Stimulated activated CD8-positive, alpha-beta memory T cell treated with anti-CD3 and anti-CD28 coated beads, Interleukin-15, amount 100 ng/mL, for 1 hour (primary cell): ENCODE results near the gene PCDH8.

ENCODE experiments used
- DNase-seq: peaks from one replicate; pipeline ENCODE4 v3.0.0-alpha.2; 2020; ENCODE audit warnings: low read depth

The PCDH8 gene, protein sequence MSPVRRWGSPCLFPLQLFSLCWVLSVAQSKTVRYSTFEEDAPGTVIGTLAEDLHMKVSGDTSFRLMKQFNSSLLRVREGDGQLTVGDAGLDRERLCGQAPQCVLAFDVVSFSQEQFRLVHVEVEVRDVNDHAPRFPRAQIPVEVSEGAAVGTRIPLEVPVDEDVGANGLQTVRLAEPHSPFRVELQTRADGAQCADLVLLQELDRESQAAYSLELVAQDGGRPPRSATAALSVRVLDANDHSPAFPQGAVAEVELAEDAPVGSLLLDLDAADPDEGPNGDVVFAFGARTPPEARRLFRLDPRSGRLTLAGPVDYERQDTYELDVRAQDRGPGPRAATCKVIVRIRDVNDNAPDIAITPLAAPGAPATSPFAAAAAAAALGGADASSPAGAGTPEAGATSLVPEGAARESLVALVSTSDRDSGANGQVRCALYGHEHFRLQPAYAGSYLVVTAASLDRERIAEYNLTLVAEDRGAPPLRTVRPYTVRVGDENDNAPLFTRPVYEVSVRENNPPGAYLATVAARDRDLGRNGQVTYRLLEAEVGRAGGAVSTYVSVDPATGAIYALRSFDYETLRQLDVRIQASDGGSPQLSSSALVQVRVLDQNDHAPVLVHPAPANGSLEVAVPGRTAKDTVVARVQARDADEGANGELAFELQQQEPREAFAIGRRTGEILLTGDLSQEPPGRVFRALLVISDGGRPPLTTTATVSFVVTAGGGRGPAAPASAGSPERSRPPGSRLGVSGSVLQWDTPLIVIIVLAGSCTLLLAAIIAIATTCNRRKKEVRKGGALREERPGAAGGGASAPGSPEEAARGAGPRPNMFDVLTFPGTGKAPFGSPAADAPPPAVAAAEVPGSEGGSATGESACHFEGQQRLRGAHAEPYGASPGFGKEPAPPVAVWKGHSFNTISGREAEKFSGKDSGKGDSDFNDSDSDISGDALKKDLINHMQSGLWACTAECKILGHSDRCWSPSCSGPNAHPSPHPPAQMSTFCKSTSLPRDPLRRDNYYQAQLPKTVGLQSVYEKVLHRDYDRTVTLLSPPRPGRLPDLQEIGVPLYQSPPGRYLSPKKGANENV

DNA sequence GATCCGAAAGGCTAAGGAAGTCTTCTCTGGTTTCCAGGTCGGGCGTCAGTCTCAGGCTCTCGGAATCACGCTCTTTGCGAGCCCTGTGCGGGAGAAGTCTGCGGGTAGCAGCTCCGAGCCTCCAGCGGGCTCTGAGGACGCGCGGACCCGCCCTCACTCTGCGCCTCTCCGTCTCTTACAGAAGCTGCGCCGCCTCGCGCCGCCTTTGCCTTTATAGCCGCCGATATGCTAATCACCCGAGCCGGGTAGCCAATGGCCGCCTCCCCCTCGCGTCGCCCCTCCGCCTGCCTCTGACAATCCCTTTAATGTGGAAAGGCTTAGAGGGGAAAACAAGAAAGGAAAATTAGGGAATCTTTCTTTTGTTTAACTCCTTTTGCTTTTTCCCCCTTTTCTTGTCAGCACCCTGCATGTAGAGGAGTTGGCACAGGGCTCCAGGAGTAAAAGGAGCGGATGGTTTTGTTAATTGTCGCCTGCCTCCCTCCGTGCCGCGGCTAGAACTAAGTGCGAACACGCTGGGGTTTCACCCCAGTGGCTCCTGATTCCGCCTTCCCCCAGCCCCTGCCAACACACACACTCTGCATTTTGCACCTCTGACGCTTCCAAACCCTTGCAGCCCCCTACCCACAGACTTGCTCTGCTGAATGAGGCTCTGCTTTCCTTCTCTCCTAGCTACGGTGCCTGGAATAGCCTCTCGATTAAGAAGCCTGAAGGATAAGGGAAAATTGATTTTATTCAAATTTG lies at the start of gene PCDH8:
PCDH8 (minus strand) TSS at position 186 of the 741 bp plus-strand sequence. CDS start 204 bp downstream, outside the sequence.
- no peak for DNase-seq

- DNase-seq: no peak
Measured at GRCh38 chr13:52896827-52897659, 48.6 kb upstream of the PCDH8 start.

- DNase-seq: no peak
Measured at GRCh38 chr13:52894413-52894812, 46.0 kb upstream of the PCDH8 start.

- no peak for DNase-seq
Measured at GRCh38 chr13:52892925-52893324, 44.5 kb upstream of the PCDH8 start.

GRCh38 chr13:52891706-52892105 lies 43.3 kb upstream of the PCDH8 start:
- no peak for DNase-seq

GRCh38 chr13:52887165-52887564 lies 38.7 kb upstream of the PCDH8 start:
- no peak for DNase-seq

DNA sequence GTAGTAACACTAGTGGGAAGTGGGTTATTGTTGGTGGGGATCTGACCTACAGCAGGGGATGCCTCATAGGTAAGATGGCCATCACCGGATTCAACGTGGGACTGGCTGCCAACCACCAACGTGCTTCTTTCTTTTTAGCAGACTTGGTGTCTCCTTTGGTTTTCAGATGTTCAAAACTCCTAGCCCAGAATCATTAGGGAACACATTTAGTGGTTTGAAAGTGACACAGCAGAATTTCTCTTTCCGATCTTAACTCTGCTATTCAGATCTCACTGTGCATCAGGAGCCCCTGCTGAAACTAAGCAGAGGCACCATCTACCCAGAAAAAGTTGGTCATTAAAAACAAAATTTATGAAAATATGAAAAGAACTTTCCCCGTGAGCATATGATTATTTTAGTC lies 36.7 kb upstream of the PCDH8 start:
- no peak for DNase-seq

DNA sequence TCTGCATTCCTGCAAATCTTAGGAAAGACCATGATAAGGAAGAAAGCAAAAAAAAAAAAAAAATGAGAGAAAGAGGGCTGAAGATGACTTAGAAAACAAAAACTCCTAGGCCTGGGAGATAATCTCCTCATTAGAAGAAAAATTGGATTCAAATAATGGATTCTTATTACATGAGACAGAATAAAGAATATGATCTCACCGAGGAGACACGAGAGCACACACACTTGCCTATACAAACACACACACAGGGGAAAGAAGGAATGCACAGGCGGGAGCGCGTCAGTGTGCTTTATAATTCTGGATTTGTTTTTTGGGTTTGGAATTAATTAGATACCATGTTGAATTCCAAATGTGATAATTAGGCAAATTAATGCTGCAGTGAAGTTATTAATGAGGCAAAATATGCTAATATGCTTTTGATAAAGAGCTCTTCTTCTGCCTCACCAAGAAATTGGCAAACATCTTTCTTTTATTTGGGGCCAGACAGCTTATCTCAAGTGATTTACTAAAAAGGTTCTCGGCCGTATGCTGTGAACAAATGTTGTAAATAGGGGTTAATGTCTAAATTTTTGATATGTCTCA lies 36.1 kb upstream of the PCDH8 start:
- DNase-seq: no peak

GRCh38 chr13:52882785-52883184 lies 34.3 kb upstream of the PCDH8 start:
- DNase-seq: no peak

GRCh38 chr13:52879950-52880741 lies 31.7 kb upstream of the PCDH8 start:
- DNase-seq: no peak

GRCh38 chr13:52878831-52879230 lies 30.4 kb upstream of the PCDH8 start:
- DNase-seq: no peak

- no peak for DNase-seq
Measured at GRCh38 chr13:52870143-52870542, 21.7 kb upstream of the PCDH8 start.

DNA sequence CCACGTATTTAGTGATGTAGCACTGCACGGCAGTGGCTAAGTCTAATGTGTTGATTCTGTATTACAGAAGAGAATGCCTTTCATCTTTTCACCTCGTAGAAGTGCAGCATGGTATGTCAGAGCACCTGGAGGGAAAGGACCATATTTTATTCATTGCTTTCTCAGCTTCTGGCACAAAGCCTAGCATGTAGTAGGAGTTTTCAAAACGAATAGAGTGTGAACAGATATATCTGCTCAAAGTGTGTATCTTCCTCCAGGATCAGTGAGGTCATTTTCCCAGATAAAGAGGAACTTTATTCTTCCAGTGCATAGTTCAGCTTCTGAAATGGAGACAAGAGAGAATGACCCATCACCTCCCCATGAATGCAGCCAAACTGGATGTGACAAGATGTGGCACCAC lies 21.2 kb upstream of the PCDH8 start:
- DNase-seq: no peak

GRCh38 chr13:52869050-52869449 lies 20.6 kb upstream of the PCDH8 start:
- no peak for DNase-seq

- DNase-seq: no peak
Measured at GRCh38 chr13:52868190-52868589, 19.8 kb upstream of the PCDH8 start.

- no peak for DNase-seq
Measured at GRCh38 chr13:52864941-52865340, 16.5 kb upstream of the PCDH8 start.

- DNase-seq: no peak
Measured at GRCh38 chr13:52862358-52863206, 14.1 kb upstream of the PCDH8 start.

DNA sequence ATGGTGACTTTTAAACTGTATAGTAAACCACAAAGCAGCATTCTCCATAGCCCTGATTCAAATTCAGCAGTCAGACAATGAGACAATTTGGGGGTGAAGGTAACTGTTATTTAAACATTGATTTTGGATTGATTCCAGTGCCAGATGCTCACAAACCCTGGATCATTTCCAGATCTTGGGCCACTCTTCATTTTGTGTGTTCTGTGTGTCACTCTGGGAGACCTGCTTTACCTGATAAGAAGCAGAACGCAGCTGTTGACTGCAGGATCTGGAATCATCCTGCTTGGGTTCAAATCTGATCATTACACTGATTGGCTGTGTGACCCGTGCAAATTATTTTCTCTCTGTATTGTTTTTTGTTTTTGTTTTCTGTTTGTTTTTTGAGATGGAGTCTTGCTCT lies 4.0 kb upstream of the PCDH8 start:
- DNase-seq: no peak
